A673 (cell line): ENCODE data around the gene MAMDC2. TPM values are rescaled to one million over a fixed set of nuclear protein-coding genes. Genes with fewer than 3 reads are reported as not detected.

Experiments used
- BruUV-seq: library from RNA; stranded (reverse); fragments of 400-500 nt; replicated peaks from 2 replicates; lab custom pipeline; 2021; lab: Mats Ljungman, UMichigan
- CTCF ChIA-PET: fragments of 300-600 bp; sonication (Branson Sonifier 250); formaldehyde crosslinking; loops from one replicate; lab custom pipeline; 2022; ENCODE audit warnings: antibody characterized with exemption; lab: Charles Lee
- POLR2A ChIA-PET: fragments of 300-600 bp; sonication (Branson Sonifier 250); formaldehyde crosslinking; loops from one replicate; lab custom pipeline; 2022; ENCODE audit warnings: antibody characterized with exemption; ENCODE audit not compliant: low non-redundant PET; lab: Charles Lee
- DNase-seq: peaks from one replicate; pipeline ENCODE4 v3.0.0-alpha.2; 2015; ENCODE audit warnings: low spot score
- H3K27ac ChIP-seq: fragments of 200-600 bp; sonication (generic); 2 replicates; pipeline ENCODE4 v1.5.1; 2016; ENCODE audit warnings: mixed run types, low read depth, mild to moderate bottlenecking, mixed read lengths, antibody characterized with exemption, low read length; ENCODE audit not compliant: poor library complexity, severe bottlenecking
- H3K27me3 ChIP-seq: fragments of 200-600 bp; sonication (generic); replicated peaks from 2 replicates; pipeline ENCODE4 v1.6.1; 2017; ENCODE audit warnings: mixed run types, low read depth, mild to moderate bottlenecking, mixed read lengths, antibody characterized with exemption, low read length; ENCODE audit not compliant: insufficient read depth, poor library complexity
- H3K36me3 ChIP-seq: fragments of 200-600 bp; sonication (generic); 2 replicates; pipeline ENCODE4 v1.6.1; 2016; ENCODE audit warnings: mixed run types, mild to moderate bottlenecking, mixed read lengths, antibody characterized with exemption, low read length; ENCODE audit not compliant: insufficient read depth, poor library complexity, severe bottlenecking
- H3K4me1 ChIP-seq: fragments of 200-600 bp; sonication (generic); 2 replicates; pipeline ENCODE4 v1.6.1; 2017; ENCODE audit warnings: mixed run types, mild to moderate bottlenecking, mixed read lengths, antibody characterized with exemption, low read length; ENCODE audit not compliant: insufficient read depth, poor library complexity, severe bottlenecking
- H3K4me3 ChIP-seq: fragments of 200-600 bp; sonication (generic); 2 replicates; pipeline ENCODE4 v1.5.1; 2016; ENCODE audit warnings: low read depth, mixed run types, mild to moderate bottlenecking, mixed read lengths, low read length; ENCODE audit not compliant: poor library complexity, severe bottlenecking
- H3K9me3 ChIP-seq: fragments of 200-600 bp; sonication (generic); 2 replicates; pipeline ENCODE4 v1.6.1; 2016; ENCODE audit warnings: mixed run types, low read depth, mild to moderate bottlenecking, mixed read lengths, antibody characterized with exemption, low read length; ENCODE audit not compliant: poor library complexity, severe bottlenecking
- CTCF ChIP-seq: fragments of 300-800, 200-600 bp; sonication (generic); conservative IDR thresholded peaks from 2 replicates; pipeline ENCODE4 v1.5.1; 2017; ENCODE audit warnings: low read depth, mild to moderate bottlenecking, antibody characterized with exemption, low read length, moderate library complexity, mixed read lengths
- EZH2 ChIP-seq: fragments of 200-600 bp; sonication (generic); IDR thresholded peaks from 2 replicates; pipeline ENCODE4 v1.6.1; 2017; ENCODE audit warnings: borderline replicate concordance, low read depth, mild to moderate bottlenecking, mixed read lengths, antibody characterized with exemption, low read length; ENCODE audit not compliant: poor library complexity, severe bottlenecking
- intact Hi-C: fragments of 100-400 bp; cut with micrococcal nuclease; formaldehyde crosslinking; loops from one replicate; pipeline ENCODE4 v1.10.0; 2022; ENCODE audit not compliant: unreplicated experiment
- total RNA-seq: library from RNA; stranded (reverse); gene quantifications from 2 replicates; pipeline ENCODE4 v1.2.3, GENCODE V29; 2021

The MAMDC2 gene
- total RNA-seq, 1 experiment from 2014 or later: not detected

DNA sequence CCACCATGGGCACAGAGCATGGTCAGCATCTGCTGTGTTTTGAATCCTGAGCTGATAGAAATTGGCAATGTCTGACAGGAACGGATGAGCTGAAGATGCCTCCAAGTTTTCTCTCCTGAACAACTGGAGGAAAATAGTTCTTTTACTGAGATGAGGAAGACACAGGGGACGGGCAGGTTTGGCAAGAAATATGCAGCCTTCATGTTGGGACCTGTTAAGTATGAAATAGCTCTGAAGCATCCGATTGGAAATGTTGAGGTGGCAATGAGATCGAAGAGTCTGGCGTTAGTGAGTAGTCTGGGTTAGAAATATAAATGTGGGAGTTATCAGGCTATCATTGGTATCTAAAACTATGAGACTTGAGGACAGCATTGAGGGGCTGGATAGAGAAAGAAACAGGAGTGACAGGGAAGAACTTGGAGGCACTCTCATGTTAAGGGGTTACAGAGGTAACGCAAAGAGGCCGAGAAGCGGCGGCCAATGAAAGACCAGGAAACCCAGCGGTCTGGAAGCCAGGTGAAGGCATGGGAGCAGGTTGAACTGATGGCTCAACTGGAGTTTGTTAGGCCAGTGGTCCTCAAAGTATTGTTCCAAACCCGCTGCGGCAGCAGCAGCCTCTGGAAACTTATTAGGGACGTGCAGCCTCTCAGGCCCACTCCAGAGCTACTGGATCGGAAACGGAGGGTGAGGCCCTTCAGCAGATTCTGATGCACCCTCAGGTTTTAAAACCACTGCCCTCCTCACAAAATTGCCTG, 1.0 kb upstream of the MAMDC2 start:
- CTCF ChIA-PET: no interaction called here
- intact Hi-C loops: no loop called here

DNA sequence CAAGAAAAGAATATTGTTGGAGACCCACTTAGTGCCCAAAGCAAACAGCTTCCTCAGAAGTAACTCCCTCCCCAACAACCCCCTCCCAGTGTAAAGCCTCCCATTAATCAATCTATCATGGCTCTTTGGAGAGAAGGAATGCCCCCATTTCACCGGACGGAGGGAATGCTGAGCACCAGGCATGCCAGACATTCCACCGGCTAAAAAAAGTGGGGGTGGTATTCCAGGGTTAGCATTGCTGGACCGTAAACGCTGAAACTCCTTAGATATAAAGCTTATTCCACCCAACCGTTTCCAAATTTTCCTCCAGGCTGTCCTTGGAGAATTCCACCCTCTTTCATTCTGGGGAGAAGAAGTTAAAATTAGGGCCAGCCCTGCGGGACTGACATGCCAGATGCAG, 363 bp upstream of the MAMDC2 start:
- no peaks in the 10 kb centered on the region for H3K4me1 ChIP-seq
- DNase-seq: no peak
- H3K36me3 ChIP-seq: no peaks in the 10 kb centered on the region
- POLR2A ChIA-PET: no interaction called here
- CTCF ChIA-PET: no interaction called here
- H3K9me3 ChIP-seq: no peaks in the 10 kb centered on the region
- peaks cover 64% of the 10 kb centered on the region for H3K27me3 ChIP-seq
- intact Hi-C loops: no loop called here
- no peak overlapping the region for H3K4me3 ChIP-seq
- TF ChIP-seq EZH2 (no peak), CTCF (no peak)
- no peak overlapping the region for H3K27ac ChIP-seq
- no TSS peak for BruUV-seq

More for the DNA sequence above, 1.0 kb upstream of the MAMDC2 start:
- Histone ChIP-seq H3K27ac (no peak overlapping the region), H3K27me3 (peaks cover 64% of the 10 kb centered on the region), H3K36me3 (no peaks in the 10 kb centered on the region), H3K4me1 (no peaks in the 10 kb centered on the region), H3K4me3 (no peak overlapping the region), H3K9me3 (no peaks in the 10 kb centered on the region)
- BruUV-seq: no TSS peak
- no peak for TF ChIP-seq EZH2
- no peak for TF ChIP-seq CTCF
- POLR2A ChIA-PET: no interaction called here
- no peak for DNase-seq

DNA sequence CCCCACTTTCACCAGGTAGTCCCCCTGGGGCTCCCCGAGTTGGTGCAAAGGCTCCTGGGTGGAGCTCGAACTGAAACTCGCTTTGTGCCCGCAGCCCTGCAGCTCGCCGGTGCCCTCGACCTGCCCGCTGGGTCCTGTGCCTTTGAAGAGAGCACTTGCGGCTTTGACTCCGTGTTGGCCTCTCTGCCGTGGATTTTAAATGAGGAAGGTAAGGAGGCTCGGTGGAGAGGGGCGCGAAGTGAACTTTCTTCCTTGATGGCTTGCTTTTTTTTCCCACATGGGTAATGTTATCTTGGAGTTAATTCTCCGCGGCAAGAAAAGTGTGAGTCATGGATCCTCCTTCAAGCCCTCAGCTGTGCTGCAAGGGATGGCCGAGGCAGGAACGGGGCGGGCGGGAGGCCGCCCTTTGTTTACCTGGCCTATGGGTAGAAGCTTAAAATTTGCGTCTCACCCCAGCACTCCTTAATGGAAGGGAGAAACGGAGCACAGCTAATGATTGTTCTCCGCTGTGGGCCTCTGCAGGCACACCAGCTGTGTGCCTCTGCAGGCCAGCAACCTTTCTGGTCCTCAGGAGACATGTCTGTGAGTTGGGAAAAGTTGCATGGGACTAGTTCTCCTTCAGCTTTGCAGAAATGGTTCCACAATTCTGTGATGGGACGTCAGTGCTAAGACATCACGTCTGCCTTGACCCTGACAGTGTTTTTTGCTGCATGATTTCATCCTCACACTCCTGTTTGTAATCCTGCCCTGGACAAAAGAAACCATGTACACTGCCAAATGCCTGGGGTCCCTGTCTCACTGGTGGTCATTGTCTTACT, 1.1 kb downstream of the MAMDC2 start:
- BruUV-seq: no TSS peak
- H3K9me3 ChIP-seq: no peaks in the 10 kb centered on the region
- ChIA-PET CTCF (no interaction called here), POLR2A (interaction anchor here (0.6 kb wide), 1 partner anchor 20 kb away, joined by 3 read pairs; no protein-coding TSS in a partner anchor)
- no peaks in the 10 kb centered on the region for H3K4me1 ChIP-seq
- H3K27ac ChIP-seq: no peak overlapping the region
- H3K4me3 ChIP-seq: no peak overlapping the region
- intact Hi-C loops: no loop called here
- no peaks in the 10 kb centered on the region for H3K36me3 ChIP-seq
- TF ChIP-seq EZH2 (no peak), CTCF (no peak)
- peaks cover 67% of the 10 kb centered on the region for H3K27me3 ChIP-seq
- no peak for DNase-seq
